Choroid plexus epithelial cell (primary cell): Measurements from ENCODE around the gene CFP.
"Not testable (repeated sequence)": the region's sequence is repeated elsewhere in the genome, so short reads cannot be mapped to it uniquely, and the experiment has no call there.

Experiments
- DNase-seq: peaks from one replicate; pipeline ENCODE4 v3.0.0-alpha.2; 2010; ENCODE audit warnings: low read depth
- H3K4me3 ChIP-seq: 2 replicates; pipeline ENCODE4 v1.5.1; 2011; ENCODE audit warnings: low read depth, mild to moderate bottlenecking, control low read depth, low read length, moderate library complexity
- TF ChIP-seq, protein P1 (sequence below): conservative IDR thresholded peaks from 2 replicates; pipeline ENCODE4 v1.5.1; 2011; ENCODE audit warnings: low read depth, mild to moderate bottlenecking, control low read depth, inconsistent platforms, low read length, moderate library complexity

The CFP gene

GRCh38 chrX:47629419-47630200 is at the start of gene CFP:
CFP (minus strand) TSS chrX:47629930; CDS start chrX:47629844, 86 bp downstream.
- DNase-seq: no peak
- TF ChIP-seq, protein P1, sequence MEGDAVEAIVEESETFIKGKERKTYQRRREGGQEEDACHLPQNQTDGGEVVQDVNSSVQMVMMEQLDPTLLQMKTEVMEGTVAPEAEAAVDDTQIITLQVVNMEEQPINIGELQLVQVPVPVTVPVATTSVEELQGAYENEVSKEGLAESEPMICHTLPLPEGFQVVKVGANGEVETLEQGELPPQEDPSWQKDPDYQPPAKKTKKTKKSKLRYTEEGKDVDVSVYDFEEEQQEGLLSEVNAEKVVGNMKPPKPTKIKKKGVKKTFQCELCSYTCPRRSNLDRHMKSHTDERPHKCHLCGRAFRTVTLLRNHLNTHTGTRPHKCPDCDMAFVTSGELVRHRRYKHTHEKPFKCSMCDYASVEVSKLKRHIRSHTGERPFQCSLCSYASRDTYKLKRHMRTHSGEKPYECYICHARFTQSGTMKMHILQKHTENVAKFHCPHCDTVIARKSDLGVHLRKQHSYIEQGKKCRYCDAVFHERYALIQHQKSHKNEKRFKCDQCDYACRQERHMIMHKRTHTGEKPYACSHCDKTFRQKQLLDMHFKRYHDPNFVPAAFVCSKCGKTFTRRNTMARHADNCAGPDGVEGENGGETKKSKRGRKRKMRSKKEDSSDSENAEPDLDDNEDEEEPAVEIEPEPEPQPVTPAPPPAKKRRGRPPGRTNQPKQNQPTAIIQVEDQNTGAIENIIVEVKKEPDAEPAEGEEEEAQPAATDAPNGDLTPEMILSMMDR: no peak
- no peak within 1 kb of the TSS for H3K4me3 ChIP-seq

DNA sequence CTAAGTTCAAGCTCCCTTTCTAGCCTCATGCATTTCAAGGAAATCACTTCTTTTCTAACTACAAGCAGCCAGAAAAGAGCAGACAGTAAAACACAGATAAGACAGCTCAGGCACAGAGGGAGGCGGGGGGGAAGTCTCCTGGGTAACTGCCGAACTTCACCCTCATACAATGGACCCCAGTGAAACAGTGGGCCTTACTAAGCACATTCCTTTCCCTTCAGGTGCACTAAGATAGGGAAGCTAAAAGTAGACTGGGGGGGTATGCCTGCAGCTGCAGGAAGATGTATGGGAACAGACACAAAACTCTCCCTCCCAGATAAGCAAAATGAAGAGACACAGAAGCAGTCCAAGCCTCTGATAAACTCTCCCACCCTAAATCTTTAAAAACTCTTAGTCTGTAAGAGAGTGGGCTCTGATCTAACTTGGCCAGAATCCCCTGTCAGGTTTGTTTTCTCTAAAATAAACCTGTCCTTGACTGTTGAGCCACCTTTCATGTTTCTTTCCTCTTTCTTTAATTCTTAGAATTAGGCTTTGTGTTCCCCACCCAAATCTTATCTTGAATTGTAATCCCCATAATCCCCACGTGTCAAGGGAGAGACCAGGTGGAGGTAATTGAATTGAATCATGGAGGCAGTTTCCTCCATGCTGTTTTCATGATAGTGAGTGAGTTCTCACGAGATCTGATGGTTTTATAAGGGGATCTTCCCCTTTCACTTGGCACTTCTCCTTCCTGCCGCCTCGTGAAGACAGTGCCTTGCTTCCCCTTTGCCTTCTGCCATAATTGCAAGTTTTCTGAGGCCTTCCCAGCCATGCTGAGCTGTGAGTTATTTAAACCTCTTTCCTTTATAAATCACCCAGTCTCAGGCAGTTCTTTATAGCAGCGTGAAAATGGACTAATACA is 46.5 kb upstream of the CFP start:
- H3K4me3 ChIP-seq, DNase-seq: not testable (repeated sequence)

DNA sequence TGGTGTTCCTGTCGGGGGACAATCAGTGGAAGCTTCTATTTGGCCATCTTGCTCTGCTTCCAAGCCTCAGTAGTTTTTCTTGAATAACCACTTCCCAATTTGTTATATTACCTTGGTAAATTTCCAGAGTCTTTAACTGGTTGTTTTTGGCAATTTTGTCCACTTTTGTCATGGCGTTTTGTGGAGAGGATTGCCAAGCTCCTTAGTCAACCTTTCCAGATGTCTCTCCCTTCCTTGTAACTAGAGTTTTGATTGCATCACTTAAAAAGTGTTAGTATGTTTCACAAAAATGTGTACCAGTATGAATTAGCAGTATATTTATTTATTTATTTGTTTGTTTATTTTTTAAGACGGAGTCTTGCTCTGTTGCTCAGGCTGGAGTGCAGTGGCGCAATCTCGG is 45.0 kb upstream of the CFP start:
- H3K4me3 ChIP-seq: no peak overlapping the region
- DNase-seq: no peak
- TF ChIP-seq, protein P1: no peak

DNA sequence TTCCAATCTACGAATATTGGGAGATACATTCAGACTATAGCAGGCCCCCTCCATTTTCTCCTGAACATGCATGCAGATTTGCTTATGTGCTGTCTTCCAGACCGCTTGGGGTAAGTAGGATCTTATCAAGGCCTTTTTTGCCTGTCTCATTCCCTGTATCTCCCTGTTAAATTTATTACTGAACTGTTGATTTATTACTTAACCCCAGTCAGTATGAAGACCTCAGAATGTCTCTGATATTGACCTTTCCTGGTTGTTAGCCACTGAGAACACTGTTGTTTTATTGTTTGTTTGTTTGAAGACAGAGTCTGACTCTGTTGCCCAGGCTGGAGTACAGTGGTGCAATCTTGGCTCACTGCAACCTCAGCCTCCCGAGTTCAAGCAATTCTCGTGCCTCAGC is 36.1 kb upstream of the CFP start:
- not testable (repeated sequence) for H3K4me3 ChIP-seq, DNase-seq

GRCh38 chrX:47664737-47665136 is 35.0 kb upstream of the CFP start:
- DNase-seq: peak; percentile 63
- TF ChIP-seq, protein P1: no peak
- H3K4me3 ChIP-seq: no peak overlapping the region

DNA sequence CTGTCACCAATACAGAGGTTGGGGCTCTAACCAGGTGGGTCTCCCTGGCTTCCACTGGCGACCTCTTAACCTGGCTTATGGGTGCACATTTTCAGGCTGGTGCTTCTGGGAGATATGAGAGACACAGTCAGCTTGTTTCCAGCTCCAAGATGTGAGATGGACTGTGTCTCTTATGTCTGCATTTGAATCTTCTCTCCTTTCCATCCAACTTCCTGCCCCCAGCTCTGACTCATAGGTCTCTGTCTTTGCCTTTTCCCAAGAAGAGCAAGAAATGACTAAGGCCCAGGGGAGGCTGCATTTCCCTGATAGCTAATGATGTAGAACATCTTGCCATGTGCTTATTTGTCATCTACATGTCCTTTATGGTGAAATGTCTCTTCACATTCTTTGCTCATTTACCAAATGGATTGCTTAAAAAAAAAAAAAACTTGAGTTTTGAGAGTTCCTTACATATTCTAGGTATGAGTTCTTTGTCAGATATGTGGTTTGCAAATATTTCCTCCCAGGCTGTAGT is 32.5 kb upstream of the CFP start:
- TF ChIP-seq, protein P1: no peak
- peak; percentile 95 for DNase-seq

GRCh38 chrX:47661539-47661938 is 31.8 kb upstream of the CFP start:
- TF ChIP-seq, protein P1: no peak
- DNase-seq: no peak
- H3K4me3 ChIP-seq: no peak overlapping the region

More for the DNA sequence above, 32.5 kb upstream of the CFP start:
- no peak overlapping the region for H3K4me3 ChIP-seq
